ENCODE data around the gene ADAM21.
"Not testable (repeated sequence)": the region's sequence is repeated elsewhere in the genome, so short reads cannot be mapped to it uniquely, and the experiment has no call there.

Gene ADAM21

DNA sequence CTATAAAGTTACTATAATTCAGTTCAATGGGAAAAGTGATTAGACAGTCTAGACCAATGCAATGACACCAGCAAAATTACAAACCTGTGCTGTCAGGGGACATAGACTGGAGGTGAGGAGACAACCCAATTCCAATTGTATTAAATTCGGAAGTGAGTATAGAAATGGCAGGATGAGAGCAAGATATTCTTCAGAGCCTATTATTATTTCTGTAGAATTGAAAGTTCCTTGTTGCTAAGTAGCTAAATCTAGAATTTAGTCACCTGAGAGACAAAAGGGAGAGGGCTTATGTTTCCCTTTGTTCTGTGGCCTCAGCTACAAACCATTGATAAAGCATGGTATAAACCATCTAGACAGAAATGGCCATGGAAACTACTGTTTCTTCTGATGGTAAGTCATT lies at the start of gene ADAM21:
Gene ADAM21, plus strand, starts transcription at position 301 of the 400 bp plus-strand sequence. CDS start 5,326 bp downstream, outside the sequence.
- FAIRE-seq = no peak

DNA sequence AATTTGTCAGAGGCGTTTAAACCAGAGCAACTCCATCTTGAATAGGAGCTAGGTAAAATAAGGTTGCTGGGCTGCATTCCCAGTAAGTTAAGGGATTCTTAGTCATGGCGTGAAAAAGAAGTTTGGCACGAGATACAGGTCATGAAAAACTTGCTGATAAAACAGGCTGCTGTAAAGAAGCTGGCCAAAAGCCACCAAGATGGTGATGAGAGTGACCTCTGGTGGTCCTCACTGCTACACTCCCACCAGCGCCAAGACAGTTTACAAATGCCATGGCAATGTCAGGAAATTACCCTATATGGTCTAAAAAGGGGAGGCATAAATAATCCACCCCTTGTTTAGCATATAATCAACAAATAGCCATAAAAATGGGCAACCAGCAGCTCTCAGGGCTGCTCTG lies 48.6 kb upstream of the ADAM21 start:
- not testable (repeated sequence) for FAIRE-seq

DNA sequence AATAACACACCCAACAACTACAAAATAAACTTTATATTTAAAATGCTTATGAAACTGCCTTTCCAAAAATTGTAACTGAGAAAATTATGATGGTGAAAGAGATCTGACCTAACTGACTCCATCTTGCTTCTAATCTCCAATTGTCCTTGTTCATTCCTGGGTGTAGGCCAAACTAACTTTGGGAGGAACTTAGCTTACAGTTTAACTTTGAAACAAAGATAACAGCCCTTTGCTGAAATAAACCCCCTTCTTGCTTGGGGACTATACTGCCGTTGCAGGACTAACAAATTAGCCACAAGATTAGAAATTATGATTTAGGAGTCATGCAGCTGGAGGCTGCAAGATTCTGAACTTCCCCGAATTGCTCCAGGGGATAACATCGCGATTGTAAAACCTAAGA lies 45.8 kb upstream of the ADAM21 start:
- not testable (repeated sequence) for FAIRE-seq

DNA sequence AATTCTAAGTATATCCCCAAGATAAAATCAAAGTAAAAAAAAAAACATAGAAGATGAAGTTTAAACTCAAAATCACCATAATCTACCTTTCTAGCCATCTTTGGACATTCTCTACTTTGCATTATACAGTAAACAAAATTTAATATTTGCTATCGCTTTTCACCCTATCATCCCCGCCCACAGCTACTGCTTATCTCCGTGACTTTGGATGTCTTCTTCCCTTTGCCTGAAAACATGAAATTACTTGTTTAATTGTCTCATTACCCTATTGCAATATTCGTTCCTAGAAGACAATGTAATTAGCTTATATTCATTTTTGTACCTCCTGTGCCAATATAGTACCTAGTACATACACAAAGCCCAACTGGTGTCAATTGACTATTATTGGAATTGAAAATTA lies 44.4 kb upstream of the ADAM21 start:
- FAIRE-seq = no peak

DNA sequence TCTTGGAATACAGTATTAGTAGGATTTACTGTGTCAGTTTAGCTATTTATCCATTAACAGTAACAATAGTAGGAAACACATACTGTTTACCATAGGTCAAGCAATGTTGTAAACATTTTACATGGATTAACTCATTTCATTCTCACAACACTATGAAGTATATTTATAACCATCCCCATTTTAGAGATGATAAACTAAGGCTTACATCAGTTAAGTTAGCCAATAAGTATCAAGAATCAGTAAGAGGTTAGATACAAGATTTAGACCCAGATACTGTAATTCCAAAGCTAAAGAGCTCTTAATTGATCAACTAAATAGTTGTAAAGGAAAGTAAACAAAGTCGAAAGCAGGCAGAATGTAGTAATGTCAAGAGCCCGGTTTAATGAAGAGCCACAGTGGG lies 36.2 kb upstream of the ADAM21 start:
- peak; percentile 82 for FAIRE-seq

DNA sequence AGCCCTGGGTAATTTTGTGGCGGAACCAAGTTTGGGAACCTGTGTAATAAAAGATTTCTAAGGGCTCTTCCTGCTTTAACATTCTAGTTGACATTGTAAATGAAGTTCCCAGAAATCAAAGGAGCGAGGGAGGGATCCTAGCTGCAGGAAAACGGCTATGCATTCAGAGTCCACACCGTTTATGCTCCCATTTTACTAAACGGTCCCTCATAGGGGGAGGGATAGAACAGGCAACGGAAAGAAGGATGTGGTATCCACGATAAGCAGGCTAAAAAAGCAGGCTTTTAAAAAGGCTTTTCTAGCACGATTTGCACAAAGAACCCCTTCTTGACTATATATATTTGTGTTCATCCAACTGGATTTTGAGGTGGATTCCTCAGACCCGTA lies 35.6 kb upstream of the ADAM21 start:
- no peak for FAIRE-seq

DNA sequence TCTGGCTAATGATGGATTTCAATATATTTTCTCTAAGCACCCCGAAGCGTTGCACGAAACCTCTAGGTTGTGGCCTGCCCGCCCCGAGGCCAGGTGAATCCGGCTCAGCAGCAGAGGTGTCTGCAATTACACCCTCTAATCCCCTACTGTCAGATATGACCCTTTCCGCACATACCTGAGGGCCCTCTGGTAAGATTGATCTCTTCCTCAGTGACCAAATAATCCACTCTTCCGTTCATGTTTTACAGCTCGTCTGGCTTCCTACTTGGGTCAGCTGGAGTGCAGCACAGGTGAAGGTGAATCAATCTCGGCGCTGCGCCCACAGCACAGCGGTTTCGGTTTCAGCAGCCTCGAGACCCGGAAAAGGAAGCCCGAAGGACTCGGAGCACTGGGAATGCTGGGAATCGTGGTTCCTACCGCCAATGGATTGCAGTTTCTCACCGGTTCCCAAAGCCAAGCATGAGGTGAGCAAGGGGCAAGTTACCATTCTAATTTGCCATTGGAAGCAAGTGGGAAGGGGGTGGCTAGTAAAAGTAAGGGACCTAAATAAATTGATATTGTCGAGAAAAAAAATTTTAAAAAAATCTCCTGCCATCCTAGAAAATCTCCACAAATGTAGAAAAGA lies 35.1 kb upstream of the ADAM21 start, which contains the start of gene SYNJ2BP:
Gene SYNJ2BP, minus strand, starts transcription at position 366 of the 625 bp plus-strand sequence. Its CDS starts 127 bp downstream, at position 239.
- FAIRE-seq = peak; percentile 30

DNA sequence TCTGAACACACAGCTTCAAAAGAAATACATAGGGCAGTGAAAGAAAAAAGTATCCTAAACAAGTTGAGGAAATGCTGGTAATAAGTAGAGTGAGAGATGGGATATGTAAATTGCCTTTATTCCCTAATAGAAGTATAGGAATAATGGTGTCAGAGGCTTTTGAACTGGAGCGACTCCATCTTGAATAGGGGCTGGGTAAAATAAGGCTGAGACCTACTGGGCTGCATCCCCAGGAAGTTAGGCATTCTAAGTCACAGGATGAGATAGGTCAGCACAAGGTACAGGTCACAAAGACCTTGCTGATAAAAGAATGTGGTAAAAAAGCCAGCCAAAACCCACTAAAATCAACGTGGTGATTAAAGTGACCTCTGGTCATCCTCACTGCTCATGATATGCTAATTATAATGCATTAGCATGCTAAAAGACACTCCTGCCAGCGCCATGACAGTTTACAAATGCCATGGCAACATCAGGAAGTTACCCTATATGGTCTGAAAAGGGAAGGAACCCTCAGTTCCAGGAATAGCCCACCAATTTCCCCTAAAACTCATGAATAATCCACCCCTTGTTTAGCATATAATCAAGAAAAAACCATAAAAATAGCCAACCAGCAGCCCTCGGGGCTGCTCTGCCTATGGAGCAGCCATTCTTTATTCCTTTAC lies 32.6 kb upstream of the ADAM21 start:
- not testable (repeated sequence) for FAIRE-seq

DNA sequence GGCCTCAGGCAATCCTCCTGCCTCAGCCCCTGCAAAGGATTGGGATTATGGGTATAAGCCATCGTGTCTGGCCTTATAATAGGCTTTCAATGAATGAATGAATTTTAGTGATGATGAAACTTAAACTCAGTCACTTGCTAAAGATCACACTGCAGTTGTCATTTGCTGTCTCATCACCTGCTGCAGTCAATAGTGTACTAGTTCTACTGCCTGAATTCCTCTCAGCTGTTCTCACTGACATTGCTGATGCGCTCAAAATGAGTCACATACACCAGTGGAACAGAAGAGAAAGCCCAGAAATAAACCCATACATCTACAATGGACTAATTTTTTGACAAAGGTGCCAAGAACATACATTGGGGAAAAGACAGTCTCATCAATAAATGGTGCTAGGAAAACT lies 29.4 kb upstream of the ADAM21 start:
- FAIRE-seq = no peak

DNA sequence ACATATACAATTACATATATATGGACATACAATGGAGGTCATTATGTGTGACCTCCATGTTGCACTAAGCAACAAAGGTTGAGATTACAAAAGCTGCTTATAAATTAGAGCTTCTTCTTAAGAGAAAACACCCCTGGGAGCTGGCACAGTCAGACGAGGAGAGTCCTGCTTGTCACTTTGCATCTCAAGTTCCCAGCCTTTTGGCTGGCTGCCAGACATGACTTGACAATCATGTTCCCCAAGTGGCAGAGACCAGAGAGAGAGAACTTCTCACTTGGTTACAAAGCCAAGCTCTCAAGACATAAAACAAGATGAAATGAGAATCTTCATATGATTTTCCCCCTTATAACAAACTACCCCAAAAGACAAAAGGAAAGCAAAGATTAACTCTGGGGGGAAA lies 26.6 kb upstream of the ADAM21 start:
- FAIRE-seq = no peak

DNA sequence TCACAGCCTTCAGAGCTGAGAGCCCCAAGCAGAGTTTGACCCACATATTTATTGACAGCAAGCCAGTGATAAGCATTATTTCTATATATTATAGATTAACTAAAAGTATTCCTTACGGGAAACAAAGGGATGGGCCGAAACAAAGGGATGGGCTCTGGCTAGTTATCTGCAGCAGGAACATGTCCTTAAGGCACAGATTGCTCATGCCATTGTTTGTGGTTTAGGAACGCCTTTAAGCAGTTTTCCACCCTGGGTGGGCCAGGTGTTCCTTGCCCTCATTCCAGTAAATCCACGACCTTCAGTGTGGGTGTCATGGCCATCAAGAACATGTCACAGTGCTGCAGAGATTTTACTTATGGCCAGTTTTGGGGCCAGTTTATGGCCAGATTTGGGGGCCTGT lies 25.4 kb upstream of the ADAM21 start:
- not testable (repeated sequence) for FAIRE-seq

DNA sequence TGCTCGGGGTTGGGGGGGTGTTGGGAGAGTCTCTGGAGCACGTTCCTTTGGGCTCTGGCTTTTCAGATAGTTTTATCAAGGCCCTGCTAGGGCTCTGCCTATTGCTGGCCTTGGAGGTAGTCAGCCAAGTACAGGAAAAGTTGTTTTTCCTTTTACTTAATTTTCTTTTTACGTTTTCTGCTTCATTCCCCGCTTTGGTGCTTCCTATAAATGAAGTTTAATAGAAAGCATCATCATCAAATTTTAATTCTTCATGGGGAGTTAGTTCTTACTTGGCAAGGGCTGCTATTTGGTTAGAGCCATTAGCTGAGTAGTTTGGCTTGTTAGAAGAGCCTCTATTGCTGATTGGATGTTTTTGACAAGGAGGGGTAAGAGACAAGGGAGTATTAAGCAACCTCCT lies 15.1 kb upstream of the ADAM21 start:
- FAIRE-seq = no peak

DNA sequence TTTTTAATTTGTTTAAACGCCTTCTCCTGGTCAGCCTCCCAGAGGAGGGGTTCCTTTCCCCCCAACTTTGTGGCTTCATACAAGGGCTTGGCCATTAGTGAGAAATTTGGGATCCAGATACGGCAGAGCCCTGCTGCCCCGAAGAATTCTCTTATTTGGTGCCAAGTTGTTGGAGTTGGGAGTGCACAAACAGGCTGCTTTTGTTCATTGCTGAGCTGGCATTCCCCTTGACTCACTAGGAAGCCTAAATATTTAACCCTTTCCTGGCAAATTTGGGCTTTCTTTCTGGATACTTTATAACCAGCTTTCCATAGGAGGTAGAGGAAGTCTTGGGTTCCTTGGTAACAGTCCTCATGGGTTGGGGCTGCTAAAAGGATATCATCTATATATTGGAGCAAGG lies 10.3 kb upstream of the ADAM21 start:
- no peak for FAIRE-seq

DNA sequence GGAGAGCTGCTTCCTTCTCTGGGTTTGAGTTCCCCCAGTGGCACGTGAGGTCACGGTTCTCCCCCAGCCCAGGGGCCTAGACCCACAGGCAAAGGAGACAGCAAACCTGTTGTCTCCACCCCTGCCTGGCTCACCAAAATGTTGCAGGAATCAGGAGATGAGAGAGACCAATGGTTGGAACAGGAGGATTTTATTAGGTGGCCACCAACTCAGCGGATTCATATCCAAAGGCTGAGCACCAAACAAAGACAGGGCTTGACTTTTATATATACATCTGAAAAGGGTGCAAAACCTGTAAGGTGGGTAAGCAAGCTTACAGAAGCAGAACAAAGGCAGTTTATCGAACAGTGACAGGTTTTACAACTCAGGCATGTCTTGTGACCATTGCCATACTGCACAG lies 9.2 kb upstream of the ADAM21 start:
- no peak for FAIRE-seq

DNA sequence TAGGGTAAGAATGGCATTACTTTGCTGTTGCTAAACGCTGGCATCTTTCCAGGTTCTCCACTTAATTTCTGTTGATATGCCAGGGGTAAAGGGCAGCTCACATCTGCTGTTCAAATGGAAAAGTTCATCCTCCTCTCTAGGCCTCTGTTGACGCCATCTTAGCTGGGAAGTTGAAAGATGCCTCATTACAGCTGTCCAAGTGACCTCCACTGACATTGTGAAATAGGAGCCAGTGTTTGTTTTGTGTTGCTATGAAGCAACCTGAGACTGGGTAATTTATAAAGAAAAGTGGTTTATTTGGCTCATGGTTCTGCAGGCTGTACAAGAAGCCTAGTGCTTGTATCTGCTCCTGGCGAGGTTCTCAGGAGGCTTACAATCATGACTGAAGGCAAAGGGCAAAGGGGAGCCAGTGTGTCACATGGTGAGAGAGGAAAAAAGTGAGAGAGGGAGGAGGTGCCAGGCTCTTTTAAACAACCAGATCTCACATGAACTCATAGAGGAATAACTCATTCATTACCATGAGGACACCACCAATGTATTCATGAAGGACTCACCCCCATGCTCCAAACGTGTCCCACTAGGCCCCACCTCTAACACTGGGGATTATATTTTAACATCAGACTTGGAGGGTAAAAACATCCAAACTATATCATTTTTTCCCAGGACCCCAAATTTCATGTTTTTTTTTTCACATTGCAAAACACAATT lies 3.2 kb upstream of the ADAM21 start:
- FAIRE-seq = no peak

DNA sequence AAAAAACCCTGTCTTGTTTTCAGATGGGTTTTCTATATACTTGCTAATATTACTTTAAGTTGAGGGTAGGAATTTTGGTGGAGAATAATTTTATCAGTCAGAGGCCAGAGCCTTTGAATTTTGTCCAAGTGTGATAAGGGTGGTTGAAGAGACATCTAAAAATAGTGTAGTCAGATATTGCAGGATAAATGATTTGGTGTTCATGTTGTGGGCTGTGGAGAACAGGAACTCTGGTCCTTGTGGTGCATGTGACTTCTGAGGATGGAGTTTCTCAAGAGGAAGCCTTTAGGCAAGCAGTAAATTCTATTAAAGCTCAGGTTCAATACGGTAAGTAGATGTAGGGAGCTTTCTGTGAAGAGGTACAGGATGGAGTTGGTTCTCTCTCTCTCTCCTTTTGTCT lies 2.8 kb downstream of the ADAM21 start:
- FAIRE-seq = no peak

DNA sequence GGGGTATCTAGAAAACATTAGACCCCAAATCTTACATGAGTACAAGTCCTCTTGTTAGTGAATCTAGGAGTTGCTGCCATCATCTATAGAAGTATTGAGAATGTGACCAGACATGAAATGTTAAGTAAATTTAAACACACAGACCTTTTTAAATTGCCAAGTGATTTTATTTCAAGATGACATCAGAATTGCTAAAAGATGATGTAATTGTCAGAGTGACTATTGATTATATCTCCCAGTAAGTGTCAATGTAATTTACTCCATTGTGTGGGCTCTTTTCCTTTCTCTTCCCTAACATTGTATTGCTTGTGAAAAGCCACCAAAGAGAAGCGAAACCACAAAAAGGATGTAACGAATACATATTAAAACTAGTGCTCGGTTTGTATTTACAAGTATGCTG lies 16.8 kb downstream of the ADAM21 start:
- FAIRE-seq = no peak

DNA sequence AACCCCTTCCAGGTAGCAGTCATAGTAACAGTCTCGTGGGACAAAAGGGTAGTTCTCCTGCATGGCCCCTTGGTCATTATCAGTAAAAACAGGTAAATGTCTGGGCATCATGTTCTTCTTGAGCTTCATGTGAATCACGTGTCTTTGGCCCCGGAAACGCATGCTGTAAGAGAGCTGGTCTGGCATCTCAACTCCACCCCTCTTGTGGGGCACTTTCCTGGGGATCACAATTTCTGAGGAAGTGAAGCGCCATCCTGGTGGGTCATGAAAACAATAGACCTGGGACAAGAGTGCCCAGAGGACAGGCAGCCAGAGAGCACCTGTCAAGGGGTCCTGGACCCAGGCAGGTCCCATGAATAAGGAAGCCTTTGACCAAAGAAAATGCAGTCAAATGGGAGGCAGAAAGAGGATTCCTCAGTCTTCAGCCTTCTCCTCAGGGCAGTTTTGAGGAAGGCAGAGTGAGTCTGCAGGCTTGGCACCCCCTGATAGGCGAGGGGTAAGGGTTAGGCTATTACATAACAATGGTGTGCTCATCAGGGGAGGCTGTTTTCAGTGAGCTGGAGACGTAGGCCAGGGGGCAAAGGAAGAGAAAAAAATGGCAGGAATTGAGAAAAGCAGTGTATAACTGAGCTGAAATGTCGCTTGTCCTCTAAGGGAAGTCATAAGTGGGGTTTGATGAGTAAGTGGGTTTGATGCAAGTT lies 19.0 kb downstream of the ADAM21 start:
- FAIRE-seq = not testable (repeated sequence)

DNA sequence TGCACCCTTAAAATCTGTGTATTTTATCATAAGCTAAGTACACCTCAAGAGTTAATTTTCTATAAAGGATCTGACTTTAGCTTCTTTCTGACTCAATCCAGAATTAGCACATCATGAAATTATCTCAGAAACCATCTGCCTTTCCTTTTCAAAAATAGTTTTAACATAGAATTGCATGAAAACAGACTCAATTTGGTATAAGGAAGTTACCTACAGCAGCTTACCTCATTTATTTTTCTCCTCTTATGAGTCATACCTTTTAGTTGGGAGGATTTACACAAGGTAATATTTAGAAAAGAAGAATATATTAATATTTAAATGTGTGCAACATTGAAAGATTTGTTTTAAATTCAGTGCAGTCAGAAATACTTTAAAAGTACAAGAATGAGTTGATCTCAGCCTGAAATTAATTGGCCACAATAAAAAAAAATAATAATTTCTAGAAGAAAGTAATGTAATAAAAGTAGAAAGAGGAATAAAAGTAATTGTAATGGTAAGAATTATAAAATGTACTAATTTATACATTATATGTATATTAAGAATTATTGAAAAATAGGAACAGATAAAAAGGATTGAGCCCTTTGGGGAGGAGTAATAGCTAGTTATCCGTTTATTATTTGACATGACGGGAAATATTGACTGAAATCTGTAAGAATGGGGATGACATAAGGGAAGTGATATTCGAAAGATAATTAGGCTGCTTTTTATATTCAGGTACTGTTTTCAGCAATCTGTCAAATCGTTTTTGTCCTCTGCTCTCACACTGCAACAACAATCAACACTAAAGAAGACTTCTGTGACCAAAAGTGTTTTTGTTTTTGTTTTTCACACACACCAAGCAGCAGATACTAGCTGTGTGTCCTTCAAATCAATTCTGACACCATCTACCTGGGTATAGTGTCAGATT lies 20.5 kb downstream of the ADAM21 start:
- no peak for FAIRE-seq

DNA sequence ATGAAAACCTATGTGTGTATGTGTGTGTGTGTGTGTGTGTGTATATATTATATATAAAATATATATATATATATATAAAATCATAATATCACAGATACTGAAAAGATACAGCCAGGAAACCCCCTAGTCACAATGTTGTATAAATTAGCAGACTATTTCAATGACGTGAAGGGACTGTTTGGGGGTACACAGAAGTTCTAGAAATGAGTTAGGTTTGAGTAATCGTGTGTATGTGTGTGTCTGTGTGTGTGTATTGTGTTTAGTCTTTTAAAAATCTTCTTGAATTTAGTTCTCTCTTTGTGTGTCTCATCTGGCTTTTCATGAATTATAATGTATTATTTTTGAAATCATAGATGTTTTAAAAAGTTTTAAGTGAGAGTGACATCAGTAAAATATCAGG lies 21.9 kb downstream of the ADAM21 start:
- FAIRE-seq = no peak

DNA sequence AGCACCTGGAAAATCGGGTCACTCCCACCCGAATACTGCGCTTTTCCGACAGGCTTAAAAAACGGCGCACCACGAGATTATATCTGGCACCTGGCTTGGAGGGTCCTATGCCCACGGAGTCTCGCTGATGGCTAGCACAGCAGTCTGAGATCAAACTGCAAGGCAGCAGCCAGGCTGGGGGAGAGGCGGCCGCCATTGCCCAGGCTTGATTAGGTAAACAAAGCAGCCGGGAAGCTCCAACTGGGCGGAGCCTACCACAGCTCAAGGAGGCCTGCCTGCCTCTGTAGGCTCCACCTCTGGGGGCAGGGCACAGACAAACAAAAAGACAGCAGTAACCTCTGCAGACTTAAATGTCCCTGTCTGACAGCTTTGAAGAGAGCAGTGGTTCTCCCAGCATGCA lies 23.5 kb downstream of the ADAM21 start:
- not testable (repeated sequence) for FAIRE-seq

DNA sequence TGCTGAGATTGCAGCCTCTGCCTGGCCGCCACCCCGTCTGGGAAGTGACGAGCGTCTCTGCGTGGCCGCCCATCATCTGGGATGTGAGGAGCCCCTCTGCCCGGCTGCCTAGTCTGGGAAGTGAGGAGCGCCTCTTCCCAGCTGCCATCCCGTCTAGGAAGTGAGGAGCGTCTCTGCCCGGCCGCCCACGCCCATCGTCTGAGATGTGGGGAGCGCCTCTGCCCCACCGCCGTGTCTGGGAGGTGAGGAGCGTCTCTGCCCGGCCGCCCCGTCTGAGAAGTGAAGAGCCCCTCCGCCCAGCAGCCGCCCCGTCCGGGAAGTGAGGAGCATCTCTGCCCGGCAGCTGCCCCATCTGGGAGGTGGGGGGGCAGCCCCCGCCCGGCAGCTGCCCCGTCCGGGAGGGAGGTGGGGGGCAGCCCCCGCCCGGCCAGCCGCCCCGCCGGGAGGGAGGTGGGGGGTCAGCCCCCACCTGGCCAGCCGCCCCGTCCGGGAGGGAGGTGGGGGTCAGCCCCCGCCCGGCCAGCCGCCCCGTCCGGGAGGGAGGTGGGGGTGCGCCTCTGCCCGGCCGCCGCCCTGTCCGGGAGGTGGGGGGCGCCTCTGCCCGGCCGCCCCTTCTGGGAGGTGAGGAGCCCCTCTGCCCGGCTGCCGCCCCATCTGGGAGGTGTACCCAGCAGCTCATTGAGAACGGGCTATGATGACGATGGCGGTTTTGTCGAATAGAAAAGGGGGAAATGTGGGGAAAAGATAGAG lies 25.6 kb downstream of the ADAM21 start:
- not testable (repeated sequence) for FAIRE-seq
